Measurements from ENCODE around the gene MAPK8IP2. TPM values are rescaled to one million over a fixed set of nuclear protein-coding genes. Genes with fewer than 3 reads are reported as not detected.
"Not testable (repeated sequence)": the region's sequence is repeated elsewhere in the genome, so short reads cannot be mapped to it uniquely, and the experiment has no call there.

The MAPK8IP2 gene
- total RNA-seq, 1 donor from 2014 or later = 1.7 TPM

DNA sequence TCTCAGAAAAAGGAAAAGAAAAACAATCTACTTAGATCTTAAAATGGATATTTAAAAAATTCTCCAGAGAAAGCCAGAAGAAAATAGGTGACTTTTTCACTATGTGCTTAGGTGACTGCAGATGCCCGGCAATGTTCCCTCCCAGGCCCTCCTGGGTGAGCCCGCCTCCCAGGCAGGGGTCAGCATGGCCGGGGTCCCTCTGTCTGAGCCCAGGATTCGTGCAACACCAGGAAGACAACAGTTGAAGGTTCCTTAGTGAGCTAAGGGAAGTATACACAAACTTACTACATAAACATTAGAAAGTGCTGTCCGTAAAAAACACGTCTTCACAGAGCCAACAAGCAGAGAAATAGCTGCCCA lies 11.6 kb downstream of the MAPK8IP2 start:
- H3K27ac ChIP-seq = no peak overlapping the region
- TF ChIP-seq, protein P1, sequence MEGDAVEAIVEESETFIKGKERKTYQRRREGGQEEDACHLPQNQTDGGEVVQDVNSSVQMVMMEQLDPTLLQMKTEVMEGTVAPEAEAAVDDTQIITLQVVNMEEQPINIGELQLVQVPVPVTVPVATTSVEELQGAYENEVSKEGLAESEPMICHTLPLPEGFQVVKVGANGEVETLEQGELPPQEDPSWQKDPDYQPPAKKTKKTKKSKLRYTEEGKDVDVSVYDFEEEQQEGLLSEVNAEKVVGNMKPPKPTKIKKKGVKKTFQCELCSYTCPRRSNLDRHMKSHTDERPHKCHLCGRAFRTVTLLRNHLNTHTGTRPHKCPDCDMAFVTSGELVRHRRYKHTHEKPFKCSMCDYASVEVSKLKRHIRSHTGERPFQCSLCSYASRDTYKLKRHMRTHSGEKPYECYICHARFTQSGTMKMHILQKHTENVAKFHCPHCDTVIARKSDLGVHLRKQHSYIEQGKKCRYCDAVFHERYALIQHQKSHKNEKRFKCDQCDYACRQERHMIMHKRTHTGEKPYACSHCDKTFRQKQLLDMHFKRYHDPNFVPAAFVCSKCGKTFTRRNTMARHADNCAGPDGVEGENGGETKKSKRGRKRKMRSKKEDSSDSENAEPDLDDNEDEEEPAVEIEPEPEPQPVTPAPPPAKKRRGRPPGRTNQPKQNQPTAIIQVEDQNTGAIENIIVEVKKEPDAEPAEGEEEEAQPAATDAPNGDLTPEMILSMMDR (IDR thresholded peaks at IDR 0.05) = no peak

DNA sequence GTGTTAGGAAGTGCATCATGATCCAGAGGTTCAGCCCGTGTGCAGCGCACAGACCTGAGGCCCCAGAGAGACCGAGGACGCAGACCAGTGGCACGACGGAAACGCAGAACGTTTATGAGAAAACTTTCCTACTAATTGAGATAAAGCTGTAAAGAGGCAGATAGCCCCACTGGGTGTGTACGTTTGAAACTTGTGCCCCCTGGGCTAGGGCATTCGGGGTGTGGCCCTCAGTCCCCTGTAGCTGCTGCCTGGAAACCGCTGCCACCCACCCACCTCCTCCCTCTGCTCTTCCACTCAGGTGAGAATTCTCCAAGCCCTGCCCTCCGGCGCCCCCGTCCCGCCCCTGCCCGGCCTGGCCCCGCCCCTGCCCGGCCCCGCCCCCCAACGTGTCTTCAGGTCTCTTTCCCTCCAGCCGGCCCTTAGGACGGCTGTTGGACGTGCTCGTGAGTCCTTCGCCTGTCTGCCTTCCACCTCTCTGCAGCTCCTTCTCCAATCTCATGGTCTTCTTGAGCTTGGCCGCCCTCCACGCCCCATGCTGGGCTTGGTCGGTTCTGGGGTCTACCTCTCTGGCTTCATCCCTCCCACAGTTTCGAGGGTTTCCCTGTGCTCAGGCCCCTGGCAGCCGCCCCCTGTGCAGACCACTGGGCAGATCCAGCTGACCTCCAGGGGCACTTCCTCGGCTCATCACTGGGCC lies 12.1 kb downstream of the MAPK8IP2 start:
- Histone ChIP-seq H3K4me1 (peaks cover 8% of the 10 kb centered on the region), H3K4me3 (no peak overlapping the region), H3K36me3 (no peaks in the 10 kb centered on the region), H3K27me3 (ENCODE audit: low read depth) (no peaks in the 10 kb centered on the region), H3K27ac (peak overlapping the region; percentile 46), H3K9me3 (no peaks in the 10 kb centered on the region)
- DNase-seq (no peak), ATAC-seq (peak; percentile 53 to 74)
- TF ChIP-seq, protein P1 (IDR thresholded peaks at IDR 0.05) = no peak
- intact Hi-C loops (cut with DNase I) = no loop called here

More for the DNA sequence above, 11.6 kb downstream of the MAPK8IP2 start:
- H3K4me3 ChIP-seq = no peak overlapping the region
- intact Hi-C loops (cut with DNase I) = no loop called here
- H3K27me3 ChIP-seq (ENCODE audit: low read depth) = no peaks in the 10 kb centered on the region
- H3K36me3 ChIP-seq = no peaks in the 10 kb centered on the region
- peaks cover 8% of the 10 kb centered on the region for H3K4me1 ChIP-seq
- H3K9me3 ChIP-seq = no peaks in the 10 kb centered on the region
- ATAC-seq (no peak), DNase-seq (no peak)

DNA sequence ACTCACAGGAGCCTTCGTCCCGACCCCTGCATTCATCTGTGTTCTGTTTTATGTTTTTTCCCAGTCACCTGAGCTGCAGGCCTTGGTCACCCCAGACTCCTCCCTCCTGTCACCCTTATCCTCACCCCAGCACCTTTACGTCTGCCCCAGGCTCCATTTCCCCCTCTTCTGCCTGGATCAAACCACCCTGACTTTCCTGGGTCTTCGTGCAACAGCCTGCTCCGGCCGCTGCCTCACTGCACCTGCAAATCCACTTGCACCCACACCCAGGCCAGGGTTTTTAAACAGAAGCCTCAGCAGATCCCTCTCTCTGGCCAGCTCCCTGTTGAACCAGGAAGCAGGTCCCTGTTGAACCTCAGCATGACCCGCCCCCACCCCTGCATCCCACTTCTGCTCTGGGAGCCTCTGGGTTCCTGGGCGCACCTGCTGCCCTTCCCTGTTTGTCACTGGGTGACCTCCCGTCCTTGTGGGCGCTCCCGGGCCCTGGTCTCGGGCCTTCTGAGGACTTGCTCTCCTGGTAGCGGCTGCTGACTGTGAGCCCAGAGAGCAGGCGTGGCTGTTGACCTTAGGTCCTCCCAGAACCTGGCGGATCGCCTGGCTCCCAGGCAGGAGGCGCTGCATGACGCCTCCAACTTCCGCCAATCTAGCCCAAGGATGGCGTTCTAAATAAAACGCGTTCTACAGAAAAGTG lies 12.8 kb downstream of the MAPK8IP2 start:
- intact Hi-C loops (cut with DNase I) = no loop called here
- Histone ChIP-seq H3K27ac (peak overlapping the region; percentile 46), H3K4me1 (peaks cover 8% of the 10 kb centered on the region), H3K27me3 (ENCODE audit: low read depth) (no peaks in the 10 kb centered on the region), H3K4me3 (no peak overlapping the region), H3K9me3 (no peaks in the 10 kb centered on the region), H3K36me3 (no peaks in the 10 kb centered on the region)
- ATAC-seq = peak; percentile 93 to 96
- TF ChIP-seq, protein P1 (IDR thresholded peaks at IDR 0.05) = no peak
- DNase-seq = peak; percentile 90

DNA sequence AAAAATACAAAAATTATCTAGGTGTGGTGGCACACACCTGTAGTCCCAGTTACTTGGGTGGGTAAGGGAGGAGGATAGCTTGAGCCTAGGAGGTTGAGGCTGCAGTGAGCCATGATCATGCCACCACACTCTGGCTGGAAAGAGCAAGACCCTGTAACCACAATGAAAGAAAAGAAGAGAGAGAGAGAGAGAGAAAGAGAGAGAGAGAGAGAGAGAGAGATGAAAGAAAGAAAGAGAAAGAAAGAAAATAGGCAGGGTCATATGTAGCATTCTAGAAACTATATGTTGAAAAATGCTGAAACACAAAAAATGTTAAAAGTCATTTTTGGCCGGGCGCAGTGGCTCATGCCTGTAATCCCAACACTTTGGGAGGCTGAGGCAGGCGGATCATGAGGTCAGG lies 13.7 kb downstream of the MAPK8IP2 start:
- H3K4me3 ChIP-seq; H3K4me1 ChIP-seq; H3K9me3 ChIP-seq; H3K27ac ChIP-seq; ATAC-seq; H3K27me3 ChIP-seq (ENCODE audit: low read depth); DNase-seq; H3K36me3 ChIP-seq; intact Hi-C loops (cut with DNase I): not testable (repeated sequence)

DNA sequence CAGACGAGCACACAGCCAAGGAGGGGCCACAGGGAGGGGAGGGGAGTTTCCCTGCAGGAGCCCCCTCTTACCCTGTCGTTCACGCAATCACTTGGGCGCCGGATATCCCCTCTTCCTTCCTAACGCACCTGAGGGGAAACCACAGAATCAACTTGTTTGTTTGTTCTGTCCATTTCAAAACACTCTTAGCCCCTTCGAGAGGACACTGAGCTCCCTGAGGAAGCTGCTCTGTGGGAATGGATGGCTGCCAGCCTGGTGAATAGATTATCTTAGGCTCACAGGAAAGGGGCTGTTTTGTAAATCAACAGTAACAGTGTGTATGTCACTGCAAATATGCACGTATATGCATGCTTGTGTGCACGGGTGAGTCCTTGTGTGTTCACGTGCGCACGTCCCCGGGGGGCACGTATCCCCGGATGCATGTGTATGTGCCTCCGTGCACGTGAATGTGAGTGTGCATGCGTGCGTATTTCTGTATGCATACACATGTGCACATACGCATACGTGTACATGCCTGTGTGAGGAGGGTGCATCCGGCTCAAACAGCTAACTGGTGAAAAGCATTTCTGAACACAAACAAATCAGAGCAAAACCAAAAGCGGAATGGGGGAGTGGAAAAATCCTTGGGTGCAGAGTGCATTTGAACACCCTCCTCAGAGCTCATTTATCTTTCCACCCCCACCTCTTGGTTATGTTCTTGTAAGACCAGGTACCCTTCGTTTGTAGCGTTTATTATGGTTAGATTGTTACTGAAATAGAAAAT lies 20.2 kb downstream of the MAPK8IP2 start:
- intact Hi-C loops (cut with DNase I) = no loop called here
- peak overlapping the region; percentile 44 for H3K4me3 ChIP-seq
- no peaks in the 10 kb centered on the region for H3K27me3 ChIP-seq (ENCODE audit: low read depth)
- H3K36me3 ChIP-seq = peaks cover 9% of the 10 kb centered on the region
- peak overlapping the region; percentile 55 for H3K27ac ChIP-seq
- ATAC-seq (peak; percentile 88 to 90), DNase-seq (peak; percentile 85)
- H3K4me1 ChIP-seq = peaks cover 32% of the 10 kb centered on the region
- H3K9me3 ChIP-seq = no peaks in the 10 kb centered on the region
- TF ChIP-seq, protein P1 (IDR thresholded peaks at IDR 0.05) = no peak
